SW 1271 (cell line): ENCODE measurements around the gene VWA3A.
"Not testable (repeated sequence)": the region's sequence is repeated elsewhere in the genome, so short reads cannot be mapped to it uniquely, and the experiment has no call there.

Source experiments
- DNase-seq, 2 experiments: peaks; one replicate each; lab custom pipeline; 2025; lab: John Stamatoyannopoulos, UW

VWA3A gene

DNA sequence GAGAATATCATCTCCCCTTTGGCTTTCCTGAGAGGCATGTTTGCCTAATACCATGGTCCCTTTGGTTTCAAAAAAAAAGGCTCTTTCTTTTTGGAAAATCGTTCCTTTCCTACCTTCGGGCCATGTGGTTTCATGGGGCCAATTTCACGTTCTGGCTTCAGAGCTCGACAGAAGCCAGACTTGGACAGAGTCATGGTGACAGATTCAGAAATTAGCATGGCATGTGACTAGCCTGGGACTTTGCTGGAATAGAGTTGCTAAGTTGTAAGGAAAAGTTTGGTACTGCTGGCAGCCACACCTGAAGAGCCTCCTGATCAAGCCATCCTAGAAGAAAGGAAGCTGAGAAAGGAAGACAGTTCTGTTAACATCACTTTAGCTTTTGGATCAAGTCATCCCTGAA, 2.4 kb upstream of the VWA3A start:
- DNase-seq: no peak

DNA sequence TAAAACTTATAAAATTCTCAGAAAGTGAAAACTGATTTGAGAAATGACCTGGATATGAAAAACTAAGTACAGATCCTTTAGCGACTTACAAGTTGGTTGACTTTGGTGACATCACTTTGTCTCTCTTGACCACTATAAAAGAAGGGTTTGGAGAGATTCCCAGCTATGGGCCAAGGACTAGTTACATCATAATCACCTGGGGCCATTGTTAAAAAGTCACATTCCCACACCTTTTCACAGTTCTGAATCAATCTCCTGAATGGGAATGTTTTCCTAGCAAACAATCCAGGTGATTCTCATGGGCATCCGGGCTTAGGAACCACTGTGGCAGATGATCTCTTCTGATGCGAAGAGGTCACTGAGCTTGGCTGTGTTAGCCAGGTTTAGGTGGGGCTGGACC, 620 bp upstream of the VWA3A start:
- DNase-seq: no peak

DNA sequence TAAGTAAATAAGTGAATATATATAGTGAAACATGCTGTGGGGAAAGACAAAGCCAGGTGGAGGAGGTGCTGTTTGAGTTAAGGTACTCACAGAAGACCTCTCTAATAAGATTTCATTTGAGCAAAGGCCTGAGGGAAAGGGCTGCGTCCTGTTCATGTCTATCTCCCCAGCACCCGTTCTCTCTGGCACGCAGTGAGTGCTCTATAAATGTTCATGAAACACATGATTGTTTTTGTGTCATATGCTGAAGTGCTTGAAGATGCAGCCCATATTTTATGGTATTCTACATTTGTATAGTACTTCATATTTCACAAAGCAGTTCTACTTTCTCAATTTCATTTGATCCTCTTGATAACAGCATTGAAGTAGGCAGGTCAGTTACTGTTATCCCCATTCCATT, 990 bp downstream of the VWA3A start:
- DNase-seq: no peak

DNA sequence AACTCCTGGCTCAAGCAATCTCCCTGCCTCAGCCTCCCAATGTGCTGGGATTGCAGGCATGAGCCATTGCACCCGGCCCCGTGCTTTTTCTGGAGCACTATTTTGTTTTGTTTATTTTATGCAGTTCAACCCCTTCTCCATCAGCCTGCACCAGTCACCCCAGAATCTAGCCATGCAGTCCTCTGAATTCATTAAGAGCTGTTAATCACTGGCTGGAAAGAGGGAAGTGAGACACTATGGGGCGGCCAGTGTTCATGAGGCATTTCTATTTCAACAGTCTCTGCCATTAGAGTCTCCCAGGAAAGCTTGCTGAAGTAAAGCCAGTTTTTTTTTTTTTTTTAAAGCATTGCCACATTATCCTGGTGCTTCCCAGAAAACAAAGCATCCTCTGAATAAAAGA, 1.7 kb downstream of the VWA3A start:
- no peak for DNase-seq

DNA sequence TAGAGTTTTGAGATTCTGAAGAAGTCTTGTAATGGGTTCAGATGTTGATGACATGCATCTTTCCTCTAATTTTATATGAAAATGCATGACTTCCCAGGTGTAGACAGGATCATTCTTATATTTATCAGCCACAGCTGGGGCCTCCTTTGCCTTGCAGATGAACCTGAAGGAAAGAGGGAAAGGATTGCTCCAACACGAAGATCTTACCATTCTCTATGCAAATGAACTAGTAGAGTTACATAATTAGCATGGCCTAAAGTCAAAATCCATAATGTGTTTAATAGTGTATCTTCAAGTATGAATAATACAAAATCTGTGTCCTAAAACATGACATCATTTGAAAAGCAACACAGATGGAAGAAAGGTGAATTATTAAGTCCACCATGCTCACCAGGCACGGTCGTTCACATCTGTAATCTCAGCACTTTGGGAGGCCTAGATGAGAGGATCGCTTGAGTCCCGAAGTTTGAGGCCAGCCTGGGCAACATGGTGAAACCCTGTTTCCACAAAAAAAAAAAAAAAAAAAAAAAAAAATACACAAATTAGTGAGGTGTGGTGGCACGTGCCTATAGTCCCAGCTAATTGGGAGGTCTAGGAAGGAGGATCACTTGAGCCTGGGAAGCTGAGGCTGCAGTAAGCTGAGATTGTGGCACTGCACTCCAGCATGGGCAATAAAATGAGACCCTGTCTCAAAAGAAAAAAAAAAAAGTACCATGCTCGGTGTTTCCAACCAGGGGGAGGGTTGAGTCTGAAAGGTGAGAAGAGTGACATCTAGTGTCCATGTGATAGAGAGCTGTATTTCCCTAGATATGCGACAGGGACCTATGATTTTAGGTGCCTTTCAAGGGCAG, 6.3 kb downstream of the VWA3A start:
- DNase-seq: peak; percentile 8 to 58

DNA sequence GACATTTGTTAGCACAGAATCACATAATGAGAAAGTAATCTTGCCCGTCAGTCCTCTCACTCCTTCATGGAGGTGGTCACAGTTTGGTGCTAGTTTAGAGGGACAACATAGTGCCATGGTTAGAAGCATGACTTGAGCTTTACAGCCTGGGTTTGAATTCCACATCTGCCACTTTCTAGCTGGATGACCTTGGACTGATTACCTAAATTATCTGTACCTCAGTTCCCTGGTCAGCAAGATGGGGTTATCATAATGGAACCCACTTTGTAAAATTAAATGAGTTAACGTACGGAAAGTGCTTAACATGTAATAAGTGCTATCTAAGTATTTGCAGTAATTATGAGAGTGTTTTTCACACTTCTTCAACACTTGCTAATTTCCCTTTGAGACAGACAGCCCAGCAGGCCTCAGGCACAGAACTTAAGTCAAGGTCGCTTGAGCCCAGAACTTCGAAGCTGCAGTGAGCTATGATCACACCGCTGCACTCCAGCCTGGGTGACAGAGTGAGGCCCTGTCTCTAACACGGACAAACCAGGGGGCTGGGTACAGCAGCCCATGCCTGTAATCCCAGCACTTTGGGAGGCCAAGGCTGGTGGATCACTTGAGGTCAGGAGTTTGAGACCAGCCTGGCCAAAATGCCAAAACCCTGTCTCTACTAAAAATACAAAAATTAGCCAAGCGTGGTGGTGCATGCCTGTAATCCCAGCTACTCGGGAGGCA, 7.1 kb downstream of the VWA3A start:
- no peak for DNase-seq

DNA sequence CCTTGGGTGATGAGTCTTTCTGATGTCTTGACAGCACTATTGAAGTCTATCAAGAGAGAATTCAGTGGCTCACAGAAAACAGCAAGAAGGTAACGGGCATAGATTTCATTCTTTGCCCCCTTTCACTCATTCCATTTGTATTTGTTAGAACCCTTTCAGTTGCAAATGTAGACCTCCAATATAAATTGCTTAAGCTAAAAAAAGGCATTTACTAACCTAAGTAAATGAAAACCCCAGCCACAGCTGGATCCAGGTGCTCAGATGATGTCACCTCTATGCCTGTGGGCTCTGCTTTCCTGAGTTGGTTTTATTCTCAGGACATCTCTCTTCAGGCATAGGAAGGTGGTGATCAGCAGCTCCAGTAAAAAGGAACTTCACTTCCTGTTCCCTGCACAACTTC, 11.1 kb downstream of the VWA3A start:
- DNase-seq: no peak

DNA sequence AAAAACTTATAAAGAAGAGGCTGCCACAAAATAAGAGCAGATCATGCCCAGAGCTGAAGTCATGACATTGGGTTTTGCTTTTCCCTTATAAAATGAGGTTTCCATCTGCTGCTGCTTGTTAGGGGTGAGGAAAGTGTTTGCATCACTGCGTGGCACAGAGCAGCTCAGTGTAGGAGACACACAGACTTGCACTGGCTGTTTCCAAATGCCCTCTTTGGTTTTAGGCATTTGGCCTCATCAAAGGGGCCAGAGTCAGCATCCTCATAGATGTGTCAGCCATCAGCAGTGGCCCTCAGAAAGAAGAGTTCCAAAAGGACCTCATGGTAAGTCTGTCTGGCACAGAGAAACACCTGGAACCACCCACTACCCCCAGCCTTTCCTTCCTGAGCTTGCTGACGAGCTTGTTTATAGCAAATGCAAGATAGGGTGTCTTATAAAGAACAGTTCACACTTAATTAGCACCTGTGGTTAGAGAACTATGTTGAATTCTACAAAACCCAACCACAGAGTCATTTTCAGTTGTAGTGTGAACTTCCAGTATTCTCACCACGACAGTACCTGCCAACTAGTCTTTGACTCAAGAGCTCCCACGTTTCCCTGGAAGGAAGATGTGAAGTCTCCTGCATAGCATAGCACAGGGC, 17.0 kb downstream of the VWA3A start:
- no peak for DNase-seq

DNA sequence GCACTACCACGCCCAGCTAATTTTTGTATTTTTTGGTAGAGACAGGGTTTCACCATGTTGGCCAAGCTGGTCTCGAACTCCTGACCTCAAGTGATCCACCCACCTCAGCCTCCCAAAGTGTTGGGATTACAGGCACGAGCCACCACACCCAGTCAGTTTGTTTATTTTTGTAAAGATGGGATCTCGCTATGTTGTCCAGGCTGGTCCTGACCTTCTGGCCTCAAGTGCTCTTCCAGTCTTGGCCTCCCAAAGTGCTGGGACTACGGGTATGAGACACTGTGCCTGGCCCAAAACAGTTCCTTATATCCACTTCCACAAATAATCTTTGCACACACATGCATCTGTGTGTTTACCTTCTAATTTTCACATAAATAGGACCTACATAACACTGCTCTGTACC, 19.3 kb downstream of the VWA3A start:
- DNase-seq: not testable (repeated sequence)

DNA sequence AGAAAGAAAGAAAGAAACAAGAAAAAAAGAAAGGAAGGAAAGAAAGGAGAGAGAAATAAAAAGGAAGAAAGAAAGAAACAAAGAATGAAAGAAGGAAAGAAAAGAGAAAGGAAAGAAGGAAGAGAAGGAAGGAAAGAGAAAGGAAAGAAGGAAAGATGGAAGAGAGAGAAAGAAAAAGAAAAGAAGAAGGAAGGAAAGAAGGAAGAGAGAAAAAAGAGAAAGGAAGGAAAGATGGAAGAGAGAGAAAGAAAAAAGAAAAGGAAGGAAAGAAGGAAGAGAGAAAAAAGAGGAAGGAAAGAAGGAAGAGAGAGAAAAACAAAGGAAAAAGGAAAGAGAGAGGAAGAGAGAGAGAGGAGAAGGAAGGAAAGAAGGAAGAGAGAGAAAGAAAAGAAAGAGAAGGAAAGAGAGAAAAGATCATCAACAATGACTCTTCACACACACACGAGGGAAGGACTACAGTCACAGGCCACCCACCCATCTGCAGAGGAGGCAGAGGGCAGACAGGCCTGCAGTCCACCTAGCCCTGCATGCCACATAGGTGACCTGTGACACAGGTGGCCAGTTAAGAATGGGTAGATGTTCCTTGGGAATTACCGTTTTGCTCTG, 23.9 kb downstream of the VWA3A start:
- DNase-seq: no peak

DNA sequence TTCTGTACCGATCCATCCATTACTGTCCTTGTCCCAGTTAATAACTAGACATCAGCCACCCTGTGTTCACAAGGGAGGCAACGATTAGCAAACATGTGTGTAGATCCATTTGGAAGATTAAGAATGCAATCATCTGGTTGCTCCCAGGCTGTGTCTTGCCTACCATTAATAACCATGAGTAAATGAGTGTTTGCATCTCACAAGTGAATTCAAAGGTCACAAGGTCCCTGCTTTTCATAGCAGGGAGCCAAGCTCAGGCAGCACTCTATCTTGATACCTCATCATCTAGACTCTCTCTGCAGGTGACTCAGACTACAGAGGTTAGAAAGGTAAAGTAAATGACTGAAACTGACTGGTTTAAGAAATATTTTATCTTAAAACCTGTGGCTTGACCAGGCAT, 25.3 kb downstream of the VWA3A start:
- DNase-seq: no peak

DNA sequence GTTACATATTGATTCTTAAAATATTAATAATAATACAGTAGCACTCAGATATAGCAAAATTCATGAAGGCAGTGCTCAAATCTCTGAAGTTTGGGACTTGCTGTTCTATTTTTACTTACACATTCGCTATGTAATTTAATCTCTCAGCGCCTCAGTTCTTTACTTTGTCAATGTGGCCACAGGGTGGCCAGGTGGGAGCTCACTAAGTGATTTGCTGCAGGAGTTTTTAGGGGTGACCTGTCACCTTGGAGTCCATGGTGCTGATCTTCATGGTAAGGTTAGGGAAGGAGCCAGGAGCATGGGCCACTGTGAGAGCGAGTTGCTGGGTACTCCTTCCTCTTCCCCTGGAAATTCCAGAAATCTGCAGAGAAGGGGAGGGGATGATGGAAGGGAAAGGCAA, 28.1 kb downstream of the VWA3A start:
- no peak for DNase-seq

DNA sequence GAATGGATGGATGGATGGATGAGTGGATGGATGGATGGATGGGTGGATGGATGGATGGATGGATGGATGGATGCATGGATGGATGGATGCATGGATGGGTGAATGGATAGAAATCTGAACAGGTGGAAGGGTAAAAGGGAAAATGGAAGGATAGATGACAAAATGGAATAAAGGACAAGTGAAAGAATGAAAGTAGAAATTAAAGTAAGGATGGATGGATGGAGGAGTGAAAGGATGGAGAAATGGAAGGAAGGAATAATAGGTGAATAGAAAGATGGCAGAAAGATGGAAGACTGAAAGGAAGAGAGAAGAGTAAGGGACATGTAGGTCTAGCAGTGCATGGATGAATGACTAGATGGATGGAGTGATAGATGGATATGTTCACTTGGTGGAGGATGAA, 29.9 kb downstream of the VWA3A start:
- no peak for DNase-seq

DNA sequence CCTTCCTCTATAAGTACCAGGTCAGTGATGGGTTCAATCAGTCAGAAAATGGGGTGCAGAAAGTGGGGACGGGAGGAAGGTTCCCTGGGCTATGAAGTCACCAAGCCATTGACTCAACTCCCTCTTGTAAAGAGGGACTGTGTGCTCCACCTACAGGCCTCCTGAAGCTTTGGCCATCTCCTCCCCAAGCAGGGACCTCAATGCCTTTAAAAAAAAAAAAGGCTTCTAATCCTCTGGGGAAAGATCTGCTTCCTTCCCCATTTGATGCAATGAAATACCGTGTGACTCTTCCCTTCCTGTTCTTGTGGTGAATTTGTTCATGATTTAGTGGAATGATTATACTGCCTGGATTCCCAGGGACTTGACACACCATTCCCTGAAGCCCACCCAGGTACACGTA, 30.8 kb downstream of the VWA3A start:
- DNase-seq: peak in 1 of 2 experiments; percentile 2

DNA sequence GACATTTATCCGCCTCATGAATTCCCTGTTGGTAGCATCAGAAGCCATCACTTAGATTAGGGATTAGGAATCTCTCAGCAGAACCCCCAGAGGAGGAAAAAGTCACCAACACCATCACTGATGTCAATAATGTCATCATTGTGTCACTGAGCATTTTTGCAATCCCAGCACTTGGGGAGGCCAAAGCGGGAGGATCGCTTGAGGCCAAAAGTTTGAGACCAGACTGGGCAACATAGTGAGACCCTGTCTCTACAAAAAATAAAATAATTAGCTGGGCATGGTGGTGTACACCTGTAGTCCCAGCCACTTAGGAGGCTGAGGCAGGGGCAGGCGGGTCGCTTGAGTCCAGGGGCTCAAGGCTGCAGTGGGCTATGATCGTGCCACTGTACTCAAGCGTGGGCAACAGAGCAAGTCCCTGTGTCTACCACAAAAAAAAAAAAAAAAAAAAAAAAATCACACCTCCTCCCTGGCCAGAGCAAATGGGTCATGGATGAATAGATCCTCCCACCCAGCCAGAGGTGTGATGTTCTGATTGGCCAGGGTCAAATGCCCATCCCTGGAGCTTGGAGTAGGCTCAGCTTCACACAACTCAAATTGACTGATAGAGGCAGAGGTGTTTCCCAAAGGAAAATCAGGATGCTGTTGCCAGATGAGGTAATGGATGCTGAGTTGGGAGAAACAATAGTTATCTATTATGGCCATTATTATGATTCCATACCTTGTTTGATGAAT, 31.6 kb downstream of the VWA3A start:
- no peak for DNase-seq

DNA sequence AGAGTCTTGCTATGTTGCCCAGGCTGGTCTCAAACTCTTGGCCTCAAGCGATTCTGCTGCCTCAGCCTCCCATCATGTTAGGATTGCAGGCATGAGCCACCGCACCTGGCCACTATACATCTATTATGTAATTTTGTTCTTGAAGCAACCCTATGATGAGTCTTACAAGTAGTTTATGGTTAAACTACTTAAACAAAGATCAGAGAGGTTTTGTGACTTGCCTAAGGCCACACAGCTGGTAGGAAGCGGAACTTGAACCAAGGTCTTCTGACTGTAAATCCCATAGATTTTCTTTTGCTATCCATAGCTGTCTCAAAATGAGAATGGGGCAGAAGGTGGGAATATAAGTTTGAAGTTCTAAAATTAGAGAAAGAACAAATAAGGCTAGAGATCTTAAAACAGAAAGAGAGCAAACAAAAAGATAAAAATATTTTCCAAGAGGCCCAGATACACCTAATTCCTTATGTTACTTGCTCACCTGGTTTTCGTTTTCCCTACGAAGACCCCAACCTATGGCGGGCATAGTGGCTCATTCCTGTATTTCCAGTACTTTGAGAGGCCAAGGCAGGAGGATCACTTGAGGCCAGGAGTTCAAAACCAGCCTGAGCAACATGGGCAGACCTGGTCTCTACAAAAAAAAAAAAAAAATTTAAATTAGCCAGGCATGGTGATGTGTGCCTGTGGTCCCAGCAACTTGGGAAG, 32.4 kb downstream of the VWA3A start:
- no peak for DNase-seq

DNA sequence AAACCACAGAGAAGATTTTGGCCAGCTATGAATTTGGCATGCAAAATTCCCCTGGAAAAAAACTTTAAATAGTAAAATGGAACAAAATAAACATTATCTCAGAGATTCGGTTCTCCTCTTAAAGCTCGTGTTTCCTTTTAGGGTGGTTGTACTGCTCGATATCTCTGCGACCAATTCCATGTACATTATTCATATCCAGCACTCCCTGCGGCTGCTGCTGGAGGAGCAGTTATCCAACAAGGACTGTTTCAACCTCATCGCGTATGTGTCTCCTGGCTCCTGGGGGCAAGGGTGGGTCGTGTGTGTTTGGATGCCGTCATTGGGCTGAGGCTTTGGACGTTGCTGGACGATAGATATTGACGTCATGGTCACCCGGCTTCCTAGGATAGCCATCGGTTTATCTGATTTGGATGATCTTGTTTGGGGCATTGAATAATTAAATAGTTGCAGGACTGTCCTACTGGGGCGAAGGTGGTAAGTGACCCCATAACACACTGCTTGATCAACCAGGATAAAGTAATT, 33.8 kb downstream of the VWA3A start:
- DNase-seq: no peak

DNA sequence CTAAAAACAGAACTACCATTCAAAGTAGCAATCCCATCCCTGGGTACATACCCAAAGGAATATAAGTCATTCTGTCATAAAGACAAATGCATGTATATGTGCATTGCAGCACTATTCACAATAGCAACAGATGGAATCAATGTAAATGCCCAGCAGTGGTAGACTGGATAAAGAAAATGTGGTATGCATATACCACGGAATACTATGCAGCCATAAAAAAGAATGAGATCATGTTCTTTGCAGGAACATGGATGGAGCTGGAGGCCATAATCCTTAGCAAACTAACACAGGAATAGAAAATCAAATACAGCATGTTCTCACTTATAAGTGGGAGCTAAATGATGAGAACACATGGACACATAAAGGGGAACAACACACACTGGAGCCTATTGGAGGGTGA, 36.2 kb downstream of the VWA3A start:
- not testable (repeated sequence) for DNase-seq

DNA sequence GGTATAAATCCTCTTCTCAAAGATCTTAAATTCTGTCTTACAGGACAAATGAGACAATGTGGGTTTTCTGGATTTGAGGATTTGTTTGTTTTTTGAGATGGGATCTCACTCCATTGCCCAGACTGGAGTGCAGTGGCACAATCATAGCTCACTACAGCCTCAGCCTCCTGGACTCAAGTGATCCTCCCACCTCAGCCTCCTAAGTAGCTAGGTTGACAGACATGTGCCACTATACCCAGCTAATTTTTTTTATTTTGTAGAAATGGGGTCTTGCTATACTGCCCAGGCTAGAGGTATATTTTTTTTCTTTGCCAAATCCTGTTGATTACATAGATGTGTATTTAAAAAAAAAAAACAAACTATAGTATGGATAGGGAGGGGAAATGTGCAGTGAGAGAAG, 38.2 kb downstream of the VWA3A start:
- no peak for DNase-seq

DNA sequence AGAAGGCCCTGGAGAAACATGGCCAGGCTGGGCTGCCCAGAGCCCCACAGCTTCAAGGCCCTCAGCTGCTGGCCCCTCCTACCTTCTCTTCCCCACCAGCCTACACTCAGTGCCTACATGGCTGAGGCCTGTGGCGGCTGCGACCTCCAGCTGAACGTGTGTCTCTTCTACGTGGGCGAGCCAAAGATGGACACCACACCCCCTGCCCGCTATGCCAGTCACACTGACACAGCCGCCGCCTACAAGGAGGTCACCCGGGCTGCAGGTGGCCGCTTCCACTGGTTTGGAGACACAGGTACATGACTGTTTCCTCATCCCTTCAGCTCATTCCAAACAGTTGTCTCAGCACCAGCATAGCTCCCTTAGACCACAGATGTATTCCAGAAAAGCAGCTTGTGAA, 40.5 kb downstream of the VWA3A start:
- no peak for DNase-seq

DNA sequence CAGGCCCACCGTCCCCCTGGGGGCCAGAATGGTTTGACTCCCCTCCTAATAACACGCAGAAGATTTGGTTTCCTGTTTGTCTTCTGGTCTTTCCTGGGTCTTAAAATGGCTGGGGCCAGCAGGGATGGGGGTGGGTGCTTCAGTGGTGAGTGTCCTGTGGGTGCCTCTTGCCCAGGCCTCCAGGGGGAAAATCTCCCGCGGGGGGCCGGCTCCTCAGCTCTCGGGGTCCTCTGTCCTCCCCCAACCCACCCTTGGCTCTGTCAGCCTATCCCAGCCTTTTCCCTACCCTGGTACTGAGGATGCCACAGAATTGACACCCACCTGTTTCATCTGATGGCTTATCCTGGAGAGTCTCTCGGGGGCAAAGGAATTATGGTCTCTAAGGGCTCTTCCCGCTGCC, 46.1 kb downstream of the VWA3A start:
- DNase-seq: no peak
